Stimulated activated CD8-positive, alpha-beta memory T cell treated with anti-CD3 and anti-CD28 coated beads, Interleukin-2, amount 100 ng/mL, for 1 hour (primary cell): ENCODE data around the gene DLG2.

Source experiments
- DNase-seq, 2 donors: peaks; one replicate each; pipeline ENCODE4 v3.0.0-alpha.2; 2020; ENCODE audit warnings: low read depth in 2 of 2

The DLG2 gene

DNA sequence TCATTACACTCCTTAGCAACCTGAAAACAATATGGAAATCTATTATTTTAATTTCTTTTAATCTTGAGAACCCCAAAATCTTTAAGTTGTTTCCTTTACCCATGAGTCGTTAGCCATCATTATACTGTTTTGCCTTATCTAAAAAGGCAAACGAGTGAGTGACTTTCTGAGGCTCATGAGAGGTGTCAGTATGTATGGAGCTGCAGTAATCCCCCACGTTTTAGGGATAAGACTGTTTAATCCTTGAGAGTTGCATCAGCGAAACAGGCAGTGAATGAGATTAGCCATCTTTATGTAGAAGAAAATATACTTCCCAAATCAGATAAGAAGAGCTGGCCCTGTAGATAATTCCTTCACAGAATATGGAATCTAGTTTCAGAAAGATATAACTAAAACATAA is 1147.0 kb downstream of the DLG2 start:
- no peak for DNase-seq

DNA sequence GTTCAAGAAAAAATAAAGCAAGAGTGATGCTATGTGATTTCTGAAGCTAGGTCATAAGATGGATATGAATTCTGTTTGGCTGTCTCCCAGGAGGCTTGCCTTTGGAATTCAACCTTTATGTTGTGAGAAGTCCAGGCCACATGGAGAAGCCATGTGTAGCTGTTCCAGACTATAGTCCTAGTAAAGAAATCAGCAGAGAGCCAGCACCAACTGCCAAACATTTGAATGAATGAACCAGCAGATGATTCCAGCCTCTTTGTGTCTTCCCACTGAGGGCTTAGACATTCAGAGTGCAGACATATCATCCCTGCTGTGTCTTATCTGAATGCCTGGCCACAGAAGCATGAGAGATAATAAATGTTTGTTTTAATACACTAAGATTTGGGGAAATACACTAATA is 1150.6 kb downstream of the DLG2 start:
- DNase-seq = no peak

DNA sequence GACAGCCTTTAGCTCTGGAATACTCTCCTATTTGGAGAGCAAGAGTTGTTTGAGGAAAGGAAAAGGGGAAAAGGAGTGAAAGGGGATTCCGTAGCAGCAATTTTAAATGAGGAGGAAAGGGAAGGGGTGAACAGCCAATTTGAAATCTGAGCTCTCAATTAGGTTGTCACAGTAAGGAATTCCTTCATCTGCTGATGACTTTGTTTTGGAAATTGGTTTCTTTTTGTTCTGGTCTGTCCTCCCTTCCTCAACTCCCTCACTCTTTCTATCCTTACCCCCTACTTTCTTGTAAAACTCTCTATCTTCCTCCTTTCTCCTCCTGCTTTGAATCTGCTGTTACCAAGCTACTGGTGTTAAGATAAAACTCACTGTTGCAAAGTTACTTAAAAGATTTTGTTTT is 1155.6 kb downstream of the DLG2 start:
- no peak for DNase-seq

- no peak for DNase-seq
These were observed 1158.9 kb downstream of the DLG2 start for GRCh38 chr11:84468235-84468634.

DNA sequence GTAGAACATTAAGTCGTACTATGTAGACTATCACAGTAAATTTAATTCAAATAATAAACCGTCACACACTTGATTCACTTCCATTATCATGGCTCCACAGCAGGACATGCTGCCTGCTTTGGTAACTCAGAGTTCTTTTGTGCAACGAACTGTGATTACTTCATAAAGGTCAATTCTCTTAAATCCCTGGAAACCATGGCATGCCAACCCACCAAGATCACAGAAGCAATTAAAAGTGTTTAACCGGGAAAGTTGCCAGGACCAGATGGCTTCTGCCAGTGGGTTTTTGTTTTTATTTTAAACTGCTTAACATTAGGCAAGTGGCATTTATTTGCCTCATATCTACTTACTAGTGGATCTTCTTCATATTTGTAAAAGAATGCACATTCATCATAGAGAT is 1162.1 kb downstream of the DLG2 start:
- DNase-seq = no peak

- DNase-seq = no peak
These were observed 1171.5 kb downstream of the DLG2 start for GRCh38 chr11:84455691-84456090.

DNA sequence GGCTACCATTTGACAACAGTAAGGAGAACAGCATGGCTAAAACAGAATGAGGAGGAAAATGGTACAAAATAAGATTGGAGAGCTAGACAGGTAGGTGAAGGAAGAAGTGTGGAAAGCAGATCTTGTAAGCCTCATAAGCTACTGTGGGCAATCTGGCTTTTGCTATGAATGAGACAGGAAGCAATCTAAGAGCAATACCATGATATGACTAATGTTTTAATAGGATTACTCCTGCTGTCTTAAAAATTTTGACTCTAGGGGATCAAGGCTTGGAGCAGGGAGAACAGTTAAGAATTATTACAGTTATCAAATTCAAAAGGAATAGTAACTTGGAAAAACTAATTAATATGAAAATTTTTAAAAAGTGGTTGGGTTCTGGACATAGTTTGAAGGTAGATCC is 1174.9 kb downstream of the DLG2 start:
- DNase-seq = no peak

- DNase-seq = no peak
These were observed 1188.6 kb downstream of the DLG2 start for GRCh38 chr11:84438565-84438964.

- DNase-seq = no peak
These were observed 1189.8 kb downstream of the DLG2 start for GRCh38 chr11:84437071-84437980.

DNA sequence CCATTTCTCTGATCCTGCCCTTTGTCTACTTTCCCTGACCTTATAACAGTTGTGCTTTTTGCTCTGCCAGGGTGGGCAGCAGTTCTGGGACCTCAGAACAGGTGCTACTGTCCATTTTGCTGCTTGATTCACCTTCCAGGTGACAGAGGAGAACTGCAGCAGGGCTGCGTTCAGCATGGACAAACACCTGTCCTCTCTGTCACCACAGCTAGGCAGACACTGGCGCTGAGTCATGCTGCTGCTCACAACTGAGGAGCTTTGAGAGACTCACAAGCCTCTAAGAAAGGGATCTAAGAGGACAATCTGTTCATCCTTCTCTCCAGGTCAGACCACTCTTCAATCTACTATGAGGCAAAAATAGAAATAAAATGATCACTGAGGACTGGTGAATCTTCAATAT is 1196.5 kb downstream of the DLG2 start:
- no peak for DNase-seq

DNA sequence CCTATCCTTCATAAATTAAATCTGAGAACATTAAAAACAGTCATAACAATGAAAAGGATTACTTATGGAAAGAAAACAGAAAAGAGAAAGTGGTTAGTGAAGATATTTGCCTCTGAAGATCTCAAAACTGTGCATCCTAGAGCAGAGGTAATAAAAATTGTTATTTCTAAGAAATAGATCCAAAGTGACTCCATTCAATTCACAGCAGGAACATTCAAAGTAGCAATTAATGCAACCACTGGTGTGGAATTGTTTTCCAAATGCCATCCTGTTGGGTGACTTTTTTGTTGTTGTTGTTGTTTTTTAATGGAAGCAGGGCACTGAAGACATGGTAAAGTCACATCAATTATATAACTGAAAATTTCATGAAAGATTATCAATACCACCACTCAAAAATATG is 1201.5 kb downstream of the DLG2 start:
- no peak for DNase-seq

DNA sequence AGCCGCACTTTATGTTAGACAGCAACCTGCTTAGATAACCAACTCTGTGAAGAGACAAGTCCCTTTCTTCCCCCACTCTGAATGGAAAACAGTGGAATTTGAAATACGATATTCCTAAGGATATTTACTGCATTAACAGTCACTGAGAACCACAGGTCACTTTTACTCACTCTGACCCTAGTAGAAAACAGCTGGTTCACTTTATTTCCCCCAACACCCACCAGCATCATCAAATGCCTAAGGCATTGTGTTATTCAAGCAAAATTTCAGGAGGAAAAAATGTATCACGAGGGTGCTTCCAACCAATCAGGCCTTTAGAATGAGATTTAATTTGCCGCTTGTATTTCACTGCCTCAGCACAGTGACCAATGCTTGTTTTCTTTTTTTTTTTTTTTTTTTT is 1206.9 kb downstream of the DLG2 start:
- DNase-seq = no peak

- no peak for DNase-seq
These were observed 1207.5 kb downstream of the DLG2 start for GRCh38 chr11:84419616-84420015.

GRCh38 chr11:84414920-84415319 is 1212.2 kb downstream of the DLG2 start:
- DNase-seq = no peak

GRCh38 chr11:84413549-84413948 is 1213.6 kb downstream of the DLG2 start:
- DNase-seq = no peak

DNA sequence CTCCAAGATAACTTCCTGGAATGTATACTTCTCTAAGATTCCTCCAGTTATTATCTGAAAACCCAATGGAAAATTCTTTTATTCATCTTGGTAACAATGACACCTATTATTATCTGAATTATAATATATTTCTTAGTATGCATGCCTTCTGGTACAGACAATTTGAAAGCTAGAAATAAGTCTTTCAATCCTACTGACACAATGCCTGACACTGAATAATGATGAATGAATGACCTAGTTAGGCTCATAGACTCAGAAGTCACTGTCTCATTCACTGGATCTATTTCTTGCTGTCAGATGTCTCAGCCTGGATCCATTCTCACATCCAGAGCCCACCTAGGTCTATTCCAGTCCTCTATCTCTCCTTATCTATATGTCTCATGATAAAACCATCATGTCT is 1214.3 kb downstream of the DLG2 start:
- no peak for DNase-seq

DNA sequence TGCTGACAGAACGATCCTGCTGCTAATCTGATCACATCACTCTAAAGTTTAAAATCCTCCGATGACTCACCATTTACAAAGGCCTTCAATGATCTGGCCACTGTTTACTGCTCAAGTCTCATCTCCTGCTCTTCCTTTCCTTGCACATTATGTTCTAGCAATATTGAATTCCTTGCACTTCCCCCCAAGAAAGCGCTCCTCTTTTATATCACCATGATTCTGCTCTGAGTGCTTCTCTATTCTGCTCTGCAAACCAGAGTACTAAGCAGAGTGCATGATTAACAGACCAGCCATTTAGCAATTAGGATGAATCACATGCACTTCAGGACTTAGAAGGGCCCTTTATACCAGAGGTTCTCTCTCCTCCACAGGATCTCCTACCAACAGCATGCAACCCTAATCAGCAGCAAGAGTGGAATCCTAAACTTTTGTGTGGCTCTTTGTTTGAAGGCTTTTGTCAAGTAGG is 1218.2 kb downstream of the DLG2 start:
- DNase-seq = no peak

- DNase-seq = no peak
These were observed 1220.1 kb downstream of the DLG2 start for GRCh38 chr11:84407091-84407490.

DNA sequence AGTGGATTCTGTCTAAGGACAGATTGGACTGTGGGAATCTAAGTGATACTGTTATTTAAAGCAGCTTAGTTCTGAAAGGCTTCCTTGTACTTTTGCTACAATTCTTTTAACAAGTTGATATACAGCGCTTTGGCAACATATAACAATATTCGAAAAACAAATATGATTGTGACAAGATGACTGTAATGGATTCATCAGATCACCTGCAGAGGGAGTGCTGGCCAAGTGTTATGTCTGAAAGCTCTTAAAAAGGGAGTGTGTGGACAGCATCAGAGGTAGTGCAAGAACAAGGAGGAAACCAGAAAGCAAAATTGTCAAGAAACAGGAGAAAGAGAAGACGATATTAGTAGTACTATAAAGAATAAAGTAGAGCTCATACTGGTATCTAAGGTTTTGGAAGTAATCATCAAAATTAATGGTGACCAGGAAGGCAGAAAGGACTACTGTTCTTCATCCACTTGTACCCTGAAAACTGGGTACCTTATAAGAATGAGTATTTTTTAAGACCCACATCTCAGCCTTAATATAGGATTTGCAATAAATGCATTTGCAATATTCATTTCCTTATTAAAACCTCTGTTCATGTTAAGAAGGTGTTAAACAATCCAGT is 1229.0 kb downstream of the DLG2 start:
- no peak for DNase-seq

DNA sequence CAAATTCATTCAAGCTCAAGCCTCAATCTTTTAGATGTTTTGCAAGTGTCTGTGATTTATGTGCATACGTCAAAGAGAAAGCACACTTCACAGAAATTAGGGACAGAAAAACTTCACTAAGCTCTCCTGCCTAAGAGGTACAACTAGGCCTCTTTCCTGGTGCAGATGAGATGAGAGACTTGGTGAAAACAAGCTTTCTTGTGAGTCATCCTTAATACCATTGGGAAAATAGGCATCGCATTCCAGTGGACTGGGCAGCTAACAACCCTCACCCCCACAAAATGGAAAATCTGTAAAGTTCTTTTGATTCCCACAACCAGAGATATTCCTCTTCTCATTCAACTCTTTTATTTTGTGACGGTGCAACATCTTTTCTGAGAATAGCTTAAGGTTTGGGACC is 1230.6 kb downstream of the DLG2 start:
- no peak for DNase-seq

- no peak for DNase-seq
These were observed 1236.6 kb downstream of the DLG2 start for GRCh38 chr11:84390441-84391078.

- no peak for DNase-seq
These were observed 1237.4 kb downstream of the DLG2 start for GRCh38 chr11:84389696-84390095.

DNA sequence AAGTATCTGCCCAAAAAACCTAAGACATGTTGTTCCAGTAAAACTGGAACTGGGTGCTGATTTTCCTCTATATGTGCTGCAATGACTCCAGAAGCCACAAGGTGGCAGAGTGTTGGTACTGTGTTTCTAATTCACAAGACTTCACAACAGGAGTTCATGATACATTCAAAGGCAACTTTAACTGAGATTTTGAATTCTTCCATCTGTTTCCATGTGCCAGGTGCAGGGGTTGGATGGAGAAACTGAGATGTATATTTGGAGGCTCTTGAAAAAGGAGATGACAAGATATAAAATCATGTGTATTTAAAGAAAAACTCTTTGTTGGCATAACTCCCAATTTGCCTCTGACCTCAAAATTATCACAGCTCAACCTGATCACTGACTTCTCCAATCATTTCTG is 1242.4 kb downstream of the DLG2 start:
- DNase-seq = no peak
